ENCODE results near the gene PTPRE.

The PTPRE gene

GRCh38 chr10:127928021-127928806 is 21.3 kb downstream of the PTPRE start:
- DNase-seq: no peak

DNA sequence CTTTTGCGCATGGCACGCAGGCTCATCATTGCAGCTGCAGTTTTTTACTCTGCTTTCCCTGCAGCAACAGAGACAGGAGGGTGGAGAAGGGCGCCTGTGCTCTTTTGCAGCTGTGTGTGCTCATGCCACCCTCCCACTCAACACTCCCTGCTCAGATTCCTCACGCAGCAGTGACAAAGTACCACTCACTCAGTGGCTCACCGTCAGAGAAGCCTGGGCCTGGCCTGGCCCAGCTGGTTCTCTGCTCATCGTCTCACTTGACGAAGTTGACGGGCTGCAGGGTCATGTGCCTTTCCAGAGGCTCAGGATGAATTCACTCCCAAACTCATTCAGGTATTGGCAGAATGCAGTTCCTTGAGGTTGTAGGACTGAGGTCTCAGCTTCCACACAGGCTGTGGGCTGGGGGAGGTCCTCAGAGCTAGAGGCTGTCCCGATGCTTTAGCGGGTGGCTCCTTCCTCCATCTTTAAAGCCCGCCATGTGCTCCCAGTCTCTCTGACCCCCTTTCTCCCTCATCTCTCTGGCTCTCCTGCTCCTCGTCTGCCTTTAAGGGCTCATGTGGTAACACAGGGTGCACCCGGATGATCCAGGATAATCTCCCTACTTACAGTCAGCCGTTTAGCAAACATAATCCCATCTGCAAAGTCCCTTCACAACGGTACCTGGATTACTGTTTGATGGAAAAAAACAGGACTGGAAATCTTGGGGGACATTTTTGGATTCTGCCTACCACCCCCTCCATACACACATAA is 25.8 kb downstream of the PTPRE start:
- no peak for DNase-seq

- no peak for DNase-seq
Observed at GRCh38 chr10:127933271-127933670, 26.4 kb downstream of the PTPRE start.

DNA sequence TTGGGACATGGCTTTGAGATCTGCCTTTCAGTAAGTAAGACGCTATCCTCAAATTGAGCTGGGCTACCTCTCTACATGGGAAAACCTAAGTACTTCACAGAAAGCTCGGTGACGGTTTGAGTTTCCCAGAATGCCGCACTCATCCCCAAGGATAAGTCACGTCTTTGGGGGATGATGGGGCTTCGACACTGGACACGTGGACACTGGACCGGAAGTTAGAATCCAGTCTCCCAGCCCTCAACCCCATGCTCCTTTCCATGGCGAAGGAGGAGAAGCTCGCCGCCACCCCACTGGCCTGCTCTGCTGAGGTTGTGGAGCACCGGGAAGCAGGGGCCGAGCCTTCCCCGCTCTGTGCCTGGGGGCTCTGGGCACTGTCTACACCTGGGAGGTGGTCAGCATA is 27.5 kb downstream of the PTPRE start:
- DNase-seq: no peak

GRCh38 chr10:127935071-127935561 is 28.2 kb downstream of the PTPRE start:
- DNase-seq: no peak

DNA sequence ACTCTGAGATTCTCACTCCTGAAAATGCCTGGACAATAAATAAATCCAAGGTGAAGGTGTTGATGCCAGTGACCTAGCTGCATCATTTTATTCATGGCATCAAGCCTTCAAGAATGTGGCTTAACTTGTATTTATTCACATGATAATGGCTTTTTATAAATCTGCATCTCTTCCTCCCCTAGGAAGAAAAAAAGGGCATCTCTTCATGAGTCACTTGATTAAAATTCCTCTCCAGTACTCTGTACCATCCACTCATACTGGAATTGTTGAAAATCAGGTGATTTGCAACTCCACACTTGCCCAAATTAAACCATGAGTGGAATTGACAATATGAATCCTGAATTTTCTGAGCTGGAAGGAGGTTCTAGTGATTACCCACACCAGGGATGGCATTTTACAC is 30.2 kb downstream of the PTPRE start:
- DNase-seq: no peak

DNA sequence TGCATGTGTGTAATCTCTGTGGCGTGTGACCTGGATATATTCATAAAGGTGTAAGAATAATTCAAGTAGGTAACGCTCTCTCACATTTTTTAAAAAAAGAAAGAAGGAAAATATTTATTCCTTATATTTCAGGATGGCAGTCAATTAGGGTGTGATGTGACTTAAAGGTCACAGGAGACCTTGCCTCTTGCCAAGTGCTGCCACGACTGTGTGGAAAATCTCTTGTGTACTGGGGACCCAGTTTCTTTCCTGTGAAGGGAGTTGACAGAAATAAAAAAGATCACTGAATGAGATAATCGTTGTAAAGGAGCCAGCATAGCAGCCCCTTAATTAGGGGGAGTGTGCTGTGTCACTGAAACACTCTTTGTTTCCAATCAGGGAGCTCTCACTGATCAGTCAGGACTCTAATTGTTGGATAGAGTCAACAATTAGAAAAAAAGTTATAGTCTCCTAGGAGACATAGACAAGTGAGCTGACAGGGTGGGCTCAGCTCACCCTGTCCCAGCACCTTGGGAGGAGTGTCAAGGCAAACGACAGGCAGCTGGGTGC is 31.1 kb downstream of the PTPRE start:
- DNase-seq: no peak

DNA sequence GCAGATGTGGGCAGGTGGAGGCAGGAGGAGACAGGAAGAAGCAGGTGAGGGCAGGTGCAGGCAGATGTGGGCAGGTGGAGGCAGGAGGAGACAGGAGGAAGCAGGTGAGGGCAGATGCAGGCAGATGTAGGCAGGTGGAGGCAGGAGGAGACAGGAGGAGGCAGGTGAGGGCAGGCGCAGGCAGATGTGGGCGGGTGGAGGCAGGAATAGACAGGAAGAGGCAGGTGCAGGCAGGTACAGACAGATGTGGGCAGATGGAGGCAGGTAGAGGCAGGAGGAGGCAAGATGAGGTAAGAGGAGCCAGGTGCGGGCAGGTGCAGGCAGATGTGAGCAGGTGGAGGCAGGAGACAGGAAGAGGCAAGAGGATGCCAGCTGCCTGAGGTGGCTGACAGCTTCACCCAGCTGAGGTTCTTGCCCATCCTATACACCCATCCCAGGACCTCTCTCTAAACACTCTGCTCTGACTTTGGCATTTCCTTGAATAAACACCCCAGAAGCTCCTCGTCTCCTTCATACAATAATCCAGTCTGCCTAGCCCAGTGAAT is 33.0 kb downstream of the PTPRE start:
- no peak for DNase-seq

DNA sequence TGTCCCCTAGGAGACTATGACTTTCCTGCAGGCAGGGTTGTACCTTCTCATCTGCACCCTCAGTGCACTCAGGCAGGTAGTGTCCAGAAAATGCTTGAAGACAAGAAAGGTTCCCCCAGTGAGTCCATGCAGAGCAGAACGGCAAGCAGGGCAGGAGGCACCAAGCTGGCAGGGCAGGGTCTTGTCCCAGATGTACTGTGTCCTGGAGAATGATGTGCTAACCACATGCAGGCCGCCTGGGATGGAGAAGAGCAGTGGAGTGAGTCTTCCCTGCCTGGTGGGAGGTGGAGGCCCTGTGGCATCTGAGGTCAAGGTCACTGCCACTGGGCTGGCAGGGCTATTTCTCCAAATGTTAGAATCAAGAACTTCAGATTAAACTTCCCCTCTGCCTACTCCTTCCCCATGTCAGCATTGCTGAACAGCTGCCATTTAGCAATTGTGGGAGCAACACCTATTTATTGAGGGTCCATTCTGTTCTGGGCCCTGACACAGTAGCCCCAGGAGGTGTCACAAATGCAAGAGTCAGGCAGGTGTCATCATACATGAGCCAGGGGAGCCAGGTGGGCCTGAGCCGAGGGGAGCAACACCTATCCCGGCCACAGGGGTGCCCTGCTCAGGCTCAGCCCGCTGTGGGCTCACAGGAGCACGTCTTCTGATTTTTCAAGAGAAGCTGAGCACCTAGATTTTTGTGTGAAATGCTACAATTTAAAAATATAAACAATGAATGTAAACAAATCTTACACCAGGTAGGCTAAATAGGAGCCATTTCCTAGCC is 34.1 kb downstream of the PTPRE start:
- DNase-seq: no peak

DNA sequence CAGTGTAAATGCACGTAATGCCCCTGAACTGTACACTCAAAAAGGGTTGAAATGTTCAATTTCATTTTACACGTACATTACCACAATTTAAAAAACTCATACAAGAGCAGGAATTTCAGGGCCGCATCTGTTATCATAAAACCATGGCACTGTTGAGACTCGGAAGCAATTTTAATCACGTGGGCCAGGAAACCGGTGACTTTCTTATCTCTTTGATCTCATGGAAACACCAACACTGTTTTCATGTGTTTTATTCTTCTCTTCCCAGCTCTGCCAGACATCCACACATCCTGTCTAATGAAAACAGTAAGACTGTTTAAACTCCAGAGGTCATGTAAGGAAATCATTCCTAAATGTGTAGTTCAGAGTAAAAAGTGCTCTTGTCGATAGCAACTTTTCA is 35.9 kb downstream of the PTPRE start:
- no peak for DNase-seq

GRCh38 chr10:127943336-127943910 is 36.5 kb downstream of the PTPRE start:
- DNase-seq: no peak

- no peak for DNase-seq
Observed at GRCh38 chr10:127944256-127944655, 37.4 kb downstream of the PTPRE start.

- peak; percentile 42 for DNase-seq
Observed at GRCh38 chr10:127945341-127945758, 38.4 kb downstream of the PTPRE start.

DNA sequence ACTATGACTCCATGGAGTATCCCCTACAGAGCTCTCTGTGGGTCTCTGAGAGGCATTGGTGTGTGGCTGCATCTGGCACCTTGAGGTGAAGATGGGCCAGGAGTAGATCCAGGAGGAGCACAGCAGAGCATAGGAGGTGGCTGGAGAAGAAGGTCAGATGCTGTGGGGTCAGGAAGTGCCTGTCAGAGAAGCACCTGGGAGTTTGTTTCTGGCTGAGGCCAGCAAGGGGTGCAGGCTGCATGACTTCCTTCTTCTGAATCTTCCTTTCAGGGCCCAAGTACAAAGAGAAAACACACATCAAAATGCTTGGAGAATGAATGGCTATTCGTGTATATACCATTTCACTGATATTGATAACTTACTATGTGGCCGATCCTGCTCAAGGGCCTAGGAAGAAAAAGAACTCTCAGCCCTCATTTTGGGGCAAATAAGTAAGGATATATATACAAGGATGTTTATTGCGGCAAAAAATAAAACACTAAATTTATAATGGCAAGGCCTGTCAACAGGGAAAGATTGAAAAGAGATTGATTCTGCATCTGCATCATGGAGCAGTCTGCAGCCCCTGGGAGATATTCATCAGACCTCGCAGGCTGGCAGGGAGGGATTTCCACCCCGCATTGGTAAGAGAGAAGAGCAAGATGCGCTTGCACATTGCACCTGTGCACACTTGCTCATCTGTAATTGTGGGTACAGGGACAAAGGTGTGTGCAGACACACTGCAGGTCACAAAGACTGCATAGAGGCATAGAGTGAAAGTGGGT is 39.2 kb downstream of the PTPRE start:
- DNase-seq: peak; percentile 12

DNA sequence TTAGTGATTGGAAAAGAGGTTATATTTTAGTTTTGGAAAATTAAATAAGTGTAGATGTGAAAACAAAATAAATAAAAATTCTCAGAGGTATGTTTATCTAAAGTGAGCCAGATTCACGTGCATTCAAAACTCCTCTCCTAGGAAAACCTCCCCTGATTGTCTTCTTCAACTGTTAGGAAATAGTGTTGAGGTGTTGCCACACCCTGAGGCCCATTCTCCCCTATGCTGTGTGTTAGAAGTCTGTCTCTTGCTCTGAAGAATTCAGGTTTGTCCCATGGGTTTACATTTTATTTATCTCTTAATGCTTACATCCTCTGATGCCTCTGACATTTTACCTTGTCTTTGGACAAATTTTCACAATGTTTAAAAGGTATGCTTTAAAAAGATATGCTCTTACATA is 40.3 kb downstream of the PTPRE start:
- no peak for DNase-seq

- DNase-seq: no peak
Observed at GRCh38 chr10:127948791-127949190, 41.9 kb downstream of the PTPRE start.

GRCh38 chr10:127949831-127950230 is 42.9 kb downstream of the PTPRE start:
- no peak for DNase-seq

DNA sequence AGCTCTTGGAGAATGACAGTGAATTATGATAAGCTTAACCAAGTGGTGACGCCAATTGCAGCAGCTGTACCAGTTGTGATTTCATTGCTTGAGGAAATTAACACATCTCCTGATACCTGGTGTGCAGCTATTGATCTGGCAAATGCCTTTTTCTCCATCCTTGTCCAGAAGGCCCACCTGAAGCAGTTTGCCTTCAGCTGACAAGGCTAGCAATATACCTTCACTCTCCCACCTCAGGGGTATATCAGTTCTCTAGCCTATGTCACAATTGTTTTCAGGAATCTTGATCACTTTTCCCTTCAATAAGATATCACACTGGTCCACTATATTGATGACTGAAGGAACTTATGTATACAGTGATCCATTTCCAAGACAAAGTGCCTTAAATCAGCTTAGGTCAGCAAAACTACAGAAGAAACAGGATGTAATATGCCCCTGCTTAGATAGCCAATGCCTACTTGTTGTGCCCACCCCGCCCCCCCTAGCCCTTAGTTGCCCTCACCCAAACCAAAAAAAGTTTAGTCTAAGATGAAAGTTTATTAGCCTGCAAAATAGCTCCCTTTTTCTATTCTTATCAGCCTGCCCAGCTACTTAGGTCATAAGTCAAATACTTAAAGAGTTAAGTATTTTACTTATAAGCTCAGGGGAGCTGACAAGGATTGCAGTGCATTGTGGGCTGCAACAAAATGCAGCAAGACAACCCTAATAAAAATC is 45.1 kb downstream of the PTPRE start:
- DNase-seq: no peak

DNA sequence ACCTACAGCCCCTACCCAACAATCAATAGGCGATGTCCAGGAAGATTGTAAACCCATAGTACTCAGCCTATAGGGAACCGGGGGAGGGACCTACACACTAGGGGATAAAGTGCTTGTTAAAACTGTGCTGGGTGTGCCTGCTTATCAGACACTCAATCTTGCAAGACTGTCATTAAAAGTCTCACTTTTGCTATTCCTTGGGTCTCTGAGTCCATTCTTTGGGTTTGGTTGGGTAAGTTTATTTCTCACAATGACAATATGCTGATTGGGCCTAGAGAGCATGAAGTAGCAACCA is 45.6 kb downstream of the PTPRE start:
- DNase-seq: no peak

- no peak for DNase-seq
Observed at GRCh38 chr10:127952918-127953317, 46.0 kb downstream of the PTPRE start.

GRCh38 chr10:127953876-127954275 is 47.0 kb downstream of the PTPRE start:
- DNase-seq: no peak

All from GDM1 (cell line).